CD14-positive monocyte (primary cell): ENCODE data around the gene ZSCAN12. TPM values are rescaled to one million over a fixed set of nuclear protein-coding genes. Genes with fewer than 3 reads are reported as not detected.

Experiments
- DNase-seq, 3 donors: peaks; one replicate each; pipeline ENCODE4 v3.0.0-alpha.2; 2011 to 2022
- H2AFZ ChIP-seq: 2 replicates; pipeline ENCODE4 v1.6.0; 2012; ENCODE audit warnings: mild to moderate bottlenecking, low read depth, low read length, inconsistent platforms; ENCODE audit not compliant: insufficient read depth, poor library complexity, severe bottlenecking
- H3K27ac ChIP-seq, 2 donors: 1 replicate in 1 of 2; 2 replicates in 1 of 2; pipeline ENCODE4 v1.5.1; 2012 to 2013; ENCODE audit warnings: low read length in 2 of 2, control low read depth in 1 of 2, inconsistent platforms in 1 of 2, low read depth in 1 of 2, mild to moderate bottlenecking in 1 of 2
- H3K27me3 ChIP-seq, 2 donors: one replicate each; pipeline versions ENCODE4 v1.6.0 to v1.6.1; 2011 to 2013; ENCODE audit warnings: low read length in 2 of 2; ENCODE audit not compliant: control insufficient read depth in 2 of 2, insufficient read depth in 2 of 2
- H3K36me3 ChIP-seq, 2 donors: replicated peaks in 1 of 2; 1 replicate in 1 of 2; 2 replicates in 1 of 2; pipeline versions ENCODE4 v1.5.1 to v1.6.1; 2012 to 2013; ENCODE audit warnings: low read length in 2 of 2, control low read depth in 1 of 2, inconsistent platforms in 1 of 2, mild to moderate bottlenecking in 1 of 2; ENCODE audit not compliant: insufficient read depth in 2 of 2, control insufficient read depth in 1 of 2
- H3K4me1 ChIP-seq, 2 donors: 1 replicate in 1 of 2; 2 replicates in 1 of 2; pipeline versions ENCODE4 v1.5.1 to v1.6.1; 2012 to 2013; ENCODE audit warnings: low read length in 2 of 2, control low read depth in 1 of 2, inconsistent platforms in 1 of 2, mild to moderate bottlenecking in 1 of 2, moderate library complexity in 1 of 2; ENCODE audit not compliant: insufficient read depth in 2 of 2, control insufficient read depth in 1 of 2
- H3K4me2 ChIP-seq: replicated peaks from 2 replicates; pipeline ENCODE3; 2012; ENCODE audit warnings: low read length, moderate library complexity, mild to moderate bottlenecking; ENCODE audit not compliant: poor library complexity, severe bottlenecking; ENCODE audit errors: extremely low read depth
- H3K4me3 ChIP-seq, 3 experiments: fragments of 200-600 bp in 1 of 3; sonication (generic) in 1 of 3; replicated peaks in 1 of 3; 1 replicate in 2 of 3; 2 replicates in 1 of 3; pipeline ENCODE4 v1.5.1; 2011 to 2013; ENCODE audit warnings: low read length in 3 of 3, mild to moderate bottlenecking in 3 of 3, control low read depth in 2 of 3, low read depth in 2 of 3, inconsistent platforms in 1 of 3, moderate library complexity in 1 of 3
- H3K79me2 ChIP-seq: 2 replicates; pipeline ENCODE4 v1.6.0; 2012; ENCODE audit warnings: mild to moderate bottlenecking, control low read depth, inconsistent platforms, low read length, moderate library complexity; ENCODE audit not compliant: insufficient read depth
- H3K9ac ChIP-seq: 2 replicates; pipeline ENCODE4 v1.6.0; 2017; ENCODE audit warnings: low read length, mild to moderate bottlenecking; ENCODE audit not compliant: insufficient read depth, poor library complexity, severe bottlenecking
- H3K9me3 ChIP-seq, 2 donors: replicated peaks in 1 of 2; 1 replicate in 1 of 2; 2 replicates in 1 of 2; pipeline versions ENCODE4 v1.5.1 to v1.6.1; 2012 to 2013; ENCODE audit warnings: low read length in 2 of 2, control low read depth in 1 of 2; ENCODE audit not compliant: control insufficient read depth in 1 of 2, insufficient read depth in 1 of 2
- H4K20me1 ChIP-seq: 2 replicates; pipeline ENCODE4 v1.6.0; 2012; ENCODE audit warnings: mild to moderate bottlenecking, low read length, control low read depth, moderate library complexity; ENCODE audit not compliant: insufficient read depth
- H3K27ac Mint-ChIP-seq, 7 donors: one replicate each; pipeline ENCODE4 v1.8.0; 2020; ENCODE audit warnings: mild to moderate bottlenecking in 7 of 7, mixed read lengths in 7 of 7, moderate library complexity in 6 of 7, inconsistent platforms in 2 of 7
- H3K27me3 Mint-ChIP-seq, 3 donors: one replicate each; pipeline ENCODE4 v1.8.0; 2021 to 2022; ENCODE audit warnings: low read depth in 3 of 3, mild to moderate bottlenecking in 3 of 3, mixed read lengths in 3 of 3, moderate library complexity in 3 of 3, inconsistent platforms in 1 of 3
- H3K36me3 Mint-ChIP-seq, 2 donors: one replicate each; pipeline ENCODE4 v1.8.0; 2020; ENCODE audit warnings: mixed read lengths in 2 of 2, inconsistent platforms in 1 of 2, mild to moderate bottlenecking in 1 of 2
- H3K4me1 Mint-ChIP-seq: one replicate; pipeline ENCODE4 v1.8.0; 2020; ENCODE audit warnings: mild to moderate bottlenecking, mixed read lengths
- H3K4me3 Mint-ChIP-seq, 2 donors: one replicate each; pipeline ENCODE4 v1.8.0; 2020; ENCODE audit warnings: mild to moderate bottlenecking in 2 of 2, mixed read lengths in 2 of 2, moderate library complexity in 1 of 2
- H3K9me3 Mint-ChIP-seq, 7 donors: one replicate each; pipeline ENCODE4 v1.8.0; 2020 to 2022; ENCODE audit warnings: mixed read lengths in 7 of 7, mild to moderate bottlenecking in 6 of 7, moderate library complexity in 6 of 7, inconsistent platforms in 2 of 7
- WGBS: methylation state at CpG from one replicate; pipeline ENCODE4 v1.1.5; 2013; ENCODE audit warnings: missing lambda C conversion rate; ENCODE audit not compliant: insufficient coverage; 5-methylcytosine and 5-hydroxymethylcytosine counted together
- intact Hi-C, 2 donors: fragments of 100-400 bp; cut with micrococcal nuclease; formaldehyde crosslinking; loops; one replicate each; pipeline versions ENCODE4 v1.15.0 to v1.15.1; 2023
- polyA plus RNA-seq, 3 donors: library from polyadenylated mRNA; depleted of rRNA in 1 of 3; unstranded in 2 of 3; stranded (reverse) in 1 of 3; fragments of 300-500 nt in 2 of 3; fragments of >200 nt in 1 of 3; fragmentation: Illumina TruSeq in 2 of 3; gene quantifications; 1 replicate in 2 of 3; 2 replicates in 1 of 3; pipeline ENCODE4 v1.2.3, GENCODE V29; 2012 to 2021
- TF ChIP-seq, protein P1 (sequence below): fragments of 200-600 bp; IDR thresholded peaks from one replicate; pipeline ENCODE4 v1.8.0; 2022; ENCODE audit warnings: antibody characterized with exemption, mild to moderate bottlenecking

Gene ZSCAN12
- polyA plus RNA-seq, 3 donors, result 0.50 to 0.79 (median 0.73) TPM

DNA sequence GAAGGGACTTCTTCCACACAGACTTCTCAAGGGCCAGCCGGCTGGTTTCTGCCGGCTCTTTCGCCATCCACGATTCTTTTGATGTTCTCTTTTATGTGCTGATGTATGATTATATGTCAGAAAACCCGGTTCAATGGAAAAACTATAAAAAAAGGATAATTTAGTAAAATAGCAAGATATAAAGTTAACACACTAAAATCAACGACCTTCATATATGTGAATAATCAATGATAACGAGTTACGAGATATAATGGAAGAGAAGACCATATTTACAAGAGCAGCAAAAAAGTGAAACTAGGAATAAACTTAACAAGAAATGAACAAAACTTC, 540 bp upstream of the ZSCAN12 start:
- Histone ChIP-seq H4K20me1 (no peaks in the 10 kb centered on the region), H3K27ac (no peak overlapping the region), H3K79me2 (peaks cover 9% of the 10 kb centered on the region), H3K36me3 (peaks cover 3 to 18% of the 10 kb centered on the region in 2 donors), H2AFZ (peak overlapping the region; percentile 97), H3K4me2 (peak overlapping the region; percentile 90), H3K9me3 (no peaks in the 10 kb centered on the region), H3K27me3 (peaks cover 17 to 26% of the 10 kb centered on the region in 2 donors), H3K4me3 (peak overlapping the region; percentile 49 to 93 (median 74)), H3K4me1 (peaks cover 11 to 21% of the 10 kb centered on the region in 2 donors), H3K9ac (peak overlapping the region; percentile 75)
- no CpG with 5 or more reads among the region's 8 CpGs for WGBS
- H3K4me3 Mint-ChIP-seq, result peak overlapping the region; percentile 96
- TF ChIP-seq, protein P1, sequence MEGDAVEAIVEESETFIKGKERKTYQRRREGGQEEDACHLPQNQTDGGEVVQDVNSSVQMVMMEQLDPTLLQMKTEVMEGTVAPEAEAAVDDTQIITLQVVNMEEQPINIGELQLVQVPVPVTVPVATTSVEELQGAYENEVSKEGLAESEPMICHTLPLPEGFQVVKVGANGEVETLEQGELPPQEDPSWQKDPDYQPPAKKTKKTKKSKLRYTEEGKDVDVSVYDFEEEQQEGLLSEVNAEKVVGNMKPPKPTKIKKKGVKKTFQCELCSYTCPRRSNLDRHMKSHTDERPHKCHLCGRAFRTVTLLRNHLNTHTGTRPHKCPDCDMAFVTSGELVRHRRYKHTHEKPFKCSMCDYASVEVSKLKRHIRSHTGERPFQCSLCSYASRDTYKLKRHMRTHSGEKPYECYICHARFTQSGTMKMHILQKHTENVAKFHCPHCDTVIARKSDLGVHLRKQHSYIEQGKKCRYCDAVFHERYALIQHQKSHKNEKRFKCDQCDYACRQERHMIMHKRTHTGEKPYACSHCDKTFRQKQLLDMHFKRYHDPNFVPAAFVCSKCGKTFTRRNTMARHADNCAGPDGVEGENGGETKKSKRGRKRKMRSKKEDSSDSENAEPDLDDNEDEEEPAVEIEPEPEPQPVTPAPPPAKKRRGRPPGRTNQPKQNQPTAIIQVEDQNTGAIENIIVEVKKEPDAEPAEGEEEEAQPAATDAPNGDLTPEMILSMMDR, result no peak
- peaks cover 27 to 34% (median 28%) of the 10 kb centered on the region in 3 donors for H3K27me3 Mint-ChIP-seq
- H3K9me3 Mint-ChIP-seq, result peaks cover 0 to 10% (median 7%) of the 10 kb centered on the region in 7 donors
- H3K36me3 Mint-ChIP-seq, result peaks cover 20 to 32% of the 10 kb centered on the region in 2 donors
- H3K4me1 Mint-ChIP-seq, result peaks cover 32% of the 10 kb centered on the region
- peak overlapping the region in 6 of 7 donors; percentile 43 to 91 (median 60) for H3K27ac Mint-ChIP-seq
- DNase-seq, result no peak
- intact Hi-C loops, result no loop called here

DNA sequence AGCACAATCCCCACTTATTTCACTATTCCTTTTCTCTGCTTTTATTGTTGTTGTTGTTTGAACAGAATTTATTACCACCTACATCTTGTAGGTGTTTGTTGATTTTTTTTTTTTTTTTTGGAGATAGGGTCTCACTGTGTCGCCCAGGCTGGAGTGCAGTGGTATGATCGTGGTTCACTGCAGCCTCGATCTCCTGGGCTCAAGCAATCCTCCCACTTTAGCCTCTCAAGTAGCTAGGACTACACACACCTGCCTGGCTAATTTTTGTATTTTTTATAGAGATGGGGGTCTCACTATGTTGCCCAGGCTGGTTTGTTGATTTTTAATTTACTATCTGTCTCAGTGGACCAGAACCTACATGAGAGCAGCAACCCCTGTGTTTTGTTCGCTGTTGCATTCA, 3.6 kb downstream of the ZSCAN12 start:
- intact Hi-C loops, result no loop called here
- Histone ChIP-seq H2AFZ (no peak overlapping the region), H3K4me3 (no peak overlapping the region), H3K9ac (no peak overlapping the region), H4K20me1 (no peaks in the 10 kb centered on the region), H3K4me2 (no peak overlapping the region), H3K36me3 (peaks cover 21 to 45% of the 10 kb centered on the region in 2 donors), H3K79me2 (peaks cover 9% of the 10 kb centered on the region), H3K4me1 (peaks cover 11 to 21% of the 10 kb centered on the region in 2 donors), H3K9me3 (no peaks in the 10 kb centered on the region), H3K27ac (no peak overlapping the region), H3K27me3 (peaks cover 2 to 8% of the 10 kb centered on the region in 2 donors)
- H3K27ac Mint-ChIP-seq, result no peak overlapping the region
- DNase-seq, result no peak
- H3K4me1 Mint-ChIP-seq, result peaks cover 32% of the 10 kb centered on the region
- WGBS, result no CpG with 5 or more reads among the region's 4 CpGs
- peaks cover 0 to 6% (median 4%) of the 10 kb centered on the region in 7 donors for H3K9me3 Mint-ChIP-seq
- TF ChIP-seq, protein P1, result no peak
- H3K36me3 Mint-ChIP-seq, result peaks cover 44 to 50% of the 10 kb centered on the region in 2 donors
- H3K4me3 Mint-ChIP-seq, result no peak overlapping the region
- peaks cover 8 to 9% (median 8%) of the 10 kb centered on the region in 3 donors for H3K27me3 Mint-ChIP-seq
